OCI-LY7 (cell line): ENCODE results near the gene DNAH17. TPM values are rescaled to one million over a fixed set of nuclear protein-coding genes. Genes with fewer than 3 reads are reported as not detected.

Experiments
- BruUV-seq: library from RNA; stranded (reverse); fragments of 400-500 nt; replicated peaks from 2 replicates; lab custom pipeline; 2021; lab: Mats Ljungman, UMichigan
- CTCF ChIA-PET: fragments of 300-600 bp; sonication (Branson Sonifier 250); formaldehyde crosslinking; loops from one replicate; lab custom pipeline; 2022; ENCODE audit warnings: antibody characterized with exemption; ENCODE audit not compliant: unreplicated experiment; lab: Charles Lee
- POLR2A ChIA-PET: fragments of 300-600 bp; sonication (Branson Sonifier 250); formaldehyde crosslinking; loops from one replicate; lab custom pipeline; 2022; ENCODE audit warnings: antibody characterized with exemption; lab: Charles Lee
- DNase-seq: peaks from one replicate; pipeline ENCODE4 v3.0.0-alpha.2; 2015; ENCODE audit warnings: low spot score
- H2AFZ ChIP-seq: fragments of 200-600 bp; sonication (generic), shearing (Covaris generic); 2 replicates; pipeline ENCODE4 v1.6.1; 2014; ENCODE audit warnings: mild to moderate bottlenecking, antibody characterized with exemption, low read length, moderate library complexity
- H3K27ac ChIP-seq: fragments of 200-600 bp; sonication (generic); 2 replicates; pipeline ENCODE4 v1.5.1; 2014; ENCODE audit warnings: mixed run types, low read depth, mild to moderate bottlenecking, moderate library complexity, low read length, inconsistent platforms; ENCODE audit not compliant: poor library complexity, severe bottlenecking
- H3K36me3 ChIP-seq: fragments of 200-600 bp; sonication (generic); 2 replicates; pipeline ENCODE4 v1.6.1; 2014; ENCODE audit warnings: mild to moderate bottlenecking, antibody characterized with exemption, low read length, moderate library complexity, mixed read lengths; ENCODE audit not compliant: insufficient read depth
- H3K4me1 ChIP-seq: fragments of 200-600 bp; sonication (generic); 2 replicates; pipeline ENCODE4 v1.5.1; 2014; ENCODE audit warnings: mild to moderate bottlenecking, low read length; ENCODE audit not compliant: insufficient read depth, poor library complexity, severe bottlenecking
- H3K4me2 ChIP-seq: fragments of 200-600 bp; sonication (generic); 2 replicates; pipeline ENCODE4 v1.6.1; 2014; ENCODE audit warnings: mild to moderate bottlenecking, low read length
- H3K4me3 ChIP-seq: fragments of 200-600 bp; sonication (generic); 2 replicates; pipeline ENCODE4 v1.5.1; 2014; ENCODE audit warnings: mild to moderate bottlenecking, low read depth, low read length; ENCODE audit not compliant: poor library complexity, severe bottlenecking
- H3K79me2 ChIP-seq: fragments of 200-600 bp; sonication (generic); 2 replicates; pipeline ENCODE4 v1.6.1; 2016; ENCODE audit warnings: low read depth, mild to moderate bottlenecking, low read length, moderate library complexity, mixed read lengths; ENCODE audit not compliant: insufficient read depth
- H3K9me2 ChIP-seq: fragments of 200-600 bp; sonication (generic); 2 replicates; pipeline ENCODE4 v1.6.1; 2016; ENCODE audit warnings: mild to moderate bottlenecking, low read length, mixed read lengths; ENCODE audit not compliant: insufficient read depth
- H3K9me3 ChIP-seq: fragments of 200-600 bp; sonication (generic); 2 replicates; pipeline ENCODE4 v1.6.1; 2014; ENCODE audit warnings: mild to moderate bottlenecking, mixed run types, low read length, mixed read lengths
- H4K20me1 ChIP-seq: fragments of 200-600 bp; sonication (generic); 2 replicates; pipeline ENCODE4 v1.6.1; 2014; ENCODE audit warnings: mild to moderate bottlenecking, antibody characterized with exemption, low read length, moderate library complexity, mixed read lengths; ENCODE audit not compliant: insufficient read depth
- EZH2phosphoT487 ChIP-seq: fragments of 200-600 bp; sonication (generic); IDR thresholded peaks from 2 replicates; pipeline ENCODE4 v1.6.1; 2018; ENCODE audit warnings: low read depth, borderline replicate concordance, mild to moderate bottlenecking, mixed run types, antibody characterized with exemption, low read length, moderate library complexity, mixed read lengths
- intact Hi-C: fragments of 100-400 bp; cut with micrococcal nuclease; formaldehyde crosslinking; loops from one replicate; pipeline ENCODE4 v1.10.0; 2022; ENCODE audit not compliant: unreplicated experiment
- total RNA-seq, 2 experiments: library from RNA; depleted of rRNA in 1 of 2; stranded (reverse); fragments of >200 nt in 1 of 2; shearing (Covaris generic) in 1 of 2; gene quantifications; 2 replicates each; pipeline ENCODE4 v1.2.3, GENCODE V29; 2014 to 2022
- TF ChIP-seq, protein P1 (sequence below): fragments of 200-600 bp; sonication (generic); conservative IDR thresholded peaks from 2 replicates; pipeline ENCODE4 v1.5.1; 2014; ENCODE audit warnings: mild to moderate bottlenecking, antibody characterized with exemption, low read length, moderate library complexity, mixed read lengths

The DNAH17 gene
- total RNA-seq, 2 experiments from 2014 or later = 0.89 to 1.1 TPM

DNA sequence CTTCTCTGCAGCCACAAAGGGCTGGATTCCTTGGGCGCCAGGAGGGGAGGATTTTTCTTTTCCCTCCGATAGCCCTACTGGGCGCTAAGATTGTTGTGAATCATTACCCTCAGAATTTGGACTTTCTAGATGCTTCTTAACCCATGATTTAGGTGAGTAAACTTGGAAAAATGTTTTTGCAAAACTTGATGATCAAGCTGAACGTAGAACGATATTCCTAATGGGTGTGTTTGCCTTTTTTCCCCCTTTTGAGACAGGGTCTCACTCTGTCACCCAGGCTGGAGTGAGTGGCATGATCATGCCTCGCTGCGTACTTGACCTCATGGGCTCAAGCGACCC, 155.0 kb downstream of the DNAH17 start:
- ChIA-PET CTCF (no interaction called here), POLR2A (no interaction called here)
- no peak overlapping the region for H3K4me2 ChIP-seq
- no peaks in the 10 kb centered on the region for H3K9me2 ChIP-seq
- H3K4me3 ChIP-seq = no peak overlapping the region
- DNase-seq = no peak
- H4K20me1 ChIP-seq = no peaks in the 10 kb centered on the region
- no peak overlapping the region for H3K27ac ChIP-seq
- H2AFZ ChIP-seq = no peak overlapping the region
- peaks cover 77% of the 10 kb centered on the region for H3K36me3 ChIP-seq
- no peaks in the 10 kb centered on the region for H3K9me3 ChIP-seq
- no peaks in the 10 kb centered on the region for H3K79me2 ChIP-seq
- no peaks in the 10 kb centered on the region for H3K4me1 ChIP-seq
- no TSS peak for BruUV-seq
- intact Hi-C loops = loop anchor here (1.0 to 5.0 kb wide), 4 partner anchors 45 to 171 kb away; partner anchors contain the start of genes PGS1 and SOCS3
- TF ChIP-seq EZH2phosphoT487 = no peak
- TF ChIP-seq, protein P1, sequence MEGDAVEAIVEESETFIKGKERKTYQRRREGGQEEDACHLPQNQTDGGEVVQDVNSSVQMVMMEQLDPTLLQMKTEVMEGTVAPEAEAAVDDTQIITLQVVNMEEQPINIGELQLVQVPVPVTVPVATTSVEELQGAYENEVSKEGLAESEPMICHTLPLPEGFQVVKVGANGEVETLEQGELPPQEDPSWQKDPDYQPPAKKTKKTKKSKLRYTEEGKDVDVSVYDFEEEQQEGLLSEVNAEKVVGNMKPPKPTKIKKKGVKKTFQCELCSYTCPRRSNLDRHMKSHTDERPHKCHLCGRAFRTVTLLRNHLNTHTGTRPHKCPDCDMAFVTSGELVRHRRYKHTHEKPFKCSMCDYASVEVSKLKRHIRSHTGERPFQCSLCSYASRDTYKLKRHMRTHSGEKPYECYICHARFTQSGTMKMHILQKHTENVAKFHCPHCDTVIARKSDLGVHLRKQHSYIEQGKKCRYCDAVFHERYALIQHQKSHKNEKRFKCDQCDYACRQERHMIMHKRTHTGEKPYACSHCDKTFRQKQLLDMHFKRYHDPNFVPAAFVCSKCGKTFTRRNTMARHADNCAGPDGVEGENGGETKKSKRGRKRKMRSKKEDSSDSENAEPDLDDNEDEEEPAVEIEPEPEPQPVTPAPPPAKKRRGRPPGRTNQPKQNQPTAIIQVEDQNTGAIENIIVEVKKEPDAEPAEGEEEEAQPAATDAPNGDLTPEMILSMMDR = no peak; the same call in 1 of the 2 replicates

DNA sequence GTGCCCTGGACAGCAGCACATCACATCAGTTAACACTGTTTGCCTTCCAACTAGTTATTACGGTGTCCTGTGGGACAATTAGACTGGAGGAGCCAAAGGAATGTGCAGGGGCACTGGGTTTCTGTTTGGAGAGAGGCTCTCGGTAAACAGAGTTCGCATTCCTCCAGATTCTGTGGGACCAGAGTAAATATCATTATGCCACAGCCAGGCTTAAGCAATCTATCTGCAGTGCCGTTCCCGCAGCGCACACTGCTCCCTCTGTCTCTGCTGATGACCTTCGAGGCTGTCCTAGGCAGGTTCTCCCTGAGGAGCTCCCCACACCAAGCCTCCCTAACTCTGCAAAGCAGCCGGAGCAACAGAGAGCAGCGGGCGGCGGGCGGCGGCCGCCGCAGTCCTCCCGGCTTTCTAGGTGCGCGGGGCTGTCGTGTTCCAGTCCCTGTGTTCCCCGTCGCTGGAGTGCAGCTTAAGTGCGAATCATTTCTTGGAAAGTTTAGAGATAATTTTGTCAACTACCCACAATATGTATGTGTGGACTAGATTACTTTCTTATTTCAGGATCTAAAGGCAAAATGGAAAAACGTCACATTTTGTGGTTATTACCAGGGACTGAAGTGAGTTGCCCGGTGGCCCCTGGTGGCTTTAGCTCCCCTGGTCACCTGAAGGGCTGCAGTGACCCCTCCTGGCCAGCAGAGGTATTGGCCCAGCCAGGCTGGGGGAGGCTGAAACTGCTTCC, 155.5 kb downstream of the DNAH17 start:
- no TSS peak for BruUV-seq
- H3K36me3 ChIP-seq = peaks cover 77% of the 10 kb centered on the region
- H3K79me2 ChIP-seq = no peaks in the 10 kb centered on the region
- no peaks in the 10 kb centered on the region for H3K4me1 ChIP-seq
- H3K27ac ChIP-seq = no peak overlapping the region
- H3K9me3 ChIP-seq = no peaks in the 10 kb centered on the region
- H3K4me2 ChIP-seq = no peak overlapping the region
- CTCF ChIA-PET = no interaction called here
- H3K9me2 ChIP-seq = no peaks in the 10 kb centered on the region
- H4K20me1 ChIP-seq = no peaks in the 10 kb centered on the region
- H3K4me3 ChIP-seq = no peak overlapping the region
- peak; percentile 76 for DNase-seq
- TF ChIP-seq, protein P1 = peak; percentile 99
- no peak for TF ChIP-seq EZH2phosphoT487
- POLR2A ChIA-PET = interaction anchor here (0.6 kb wide), 1 partner anchor 122 kb away, joined by 10 read pairs; no protein-coding TSS in a partner anchor
- no peak overlapping the region for H2AFZ ChIP-seq
- intact Hi-C loops = loop anchor here (1.0 to 5.0 kb wide), 4 partner anchors 44 to 171 kb away; partner anchors contain the start of genes PGS1 and SOCS3

DNA sequence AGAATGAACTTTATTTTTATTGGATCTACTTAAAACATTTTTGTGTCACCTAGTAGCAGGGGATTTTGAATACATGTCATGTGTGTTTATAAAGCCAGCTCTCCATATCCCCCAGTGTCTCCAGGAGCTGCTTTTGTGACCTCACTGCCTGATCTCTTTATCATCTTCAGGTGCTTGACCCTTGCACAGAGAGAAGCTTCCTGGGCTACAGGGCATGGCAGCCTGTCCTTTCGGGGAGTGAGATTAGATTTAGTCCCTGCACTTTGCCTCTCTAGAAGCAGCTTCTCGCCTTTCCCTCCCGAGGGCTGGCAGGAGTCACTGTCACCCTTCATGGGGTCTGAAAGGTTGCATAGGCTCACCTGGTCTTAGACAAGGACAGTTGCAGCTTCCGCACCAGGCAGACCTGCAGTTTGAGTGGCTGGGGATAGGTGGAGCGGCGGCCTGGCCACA, 156.1 kb downstream of the DNAH17 start:
- BruUV-seq = no TSS peak
- H4K20me1 ChIP-seq = no peaks in the 10 kb centered on the region
- H3K27ac ChIP-seq = no peak overlapping the region
- intact Hi-C loops = loop anchor here (5.0 kb wide), 1 partner anchor 44 kb away; the partner anchor contains the start of gene PGS1
- H3K9me2 ChIP-seq = no peaks in the 10 kb centered on the region
- no peak for DNase-seq
- H2AFZ ChIP-seq = no peak overlapping the region
- ChIA-PET POLR2A (interaction anchor here (0.6 kb wide), 1 partner anchor 121 kb away, joined by 10 read pairs; no protein-coding TSS in a partner anchor), CTCF (no interaction called here)
- no peaks in the 10 kb centered on the region for H3K79me2 ChIP-seq
- H3K9me3 ChIP-seq = no peaks in the 10 kb centered on the region
- TF ChIP-seq, protein P1 = no peak
- no peak for TF ChIP-seq EZH2phosphoT487
- H3K4me3 ChIP-seq = no peak overlapping the region
- H3K4me2 ChIP-seq = no peak overlapping the region
- no peaks in the 10 kb centered on the region for H3K4me1 ChIP-seq
- H3K36me3 ChIP-seq = peaks cover 81% of the 10 kb centered on the region
